C4-2B (cell line): ENCODE results near the gene PAPSS1.

Experiments
- CTCF ChIP-seq: fragments of 450-650 bp; conservative IDR thresholded peaks from 2 replicates; pipeline ENCODE4 v1.5.1; 2017; ENCODE audit warnings: mild to moderate bottlenecking
- ZFX ChIP-seq: fragments of 450-650 bp; IDR thresholded peaks from 2 replicates; pipeline ENCODE4 v1.6.1; 2017

- no peak for TF ChIP-seq CTCF
- no peak for TF ChIP-seq ZFX
Measured at GRCh38 chr4:107740950-107741701, 21.1 kb upstream of the PAPSS1 start.
